Transverse colon (tissue), 3 donors: ENCODE measurements around the gene PDE4D.

ENCODE experiments used
- CTCF ChIP-seq, 5 experiments: fragments of 200-600 bp in 3 of 5; fragments of 450-650 bp in 2 of 5; sonication (generic) in 3 of 5; IDR thresholded peaks; 1 replicate in 2 of 5; 2 replicates in 3 of 5; pipeline ENCODE4 v1.5.1; 2016 to 2017; ENCODE audit warnings: antibody characterized with exemption in 5 of 5, inconsistent platforms in 3 of 5, mild to moderate bottlenecking in 2 of 5, moderate library complexity in 1 of 5
- POLR2A ChIP-seq: fragments of 450-650 bp; IDR thresholded peaks from one replicate; pipeline ENCODE4 v1.6.1; 2016; ENCODE audit warnings: antibody characterized with exemption, mild to moderate bottlenecking, moderate library complexity

DNA sequence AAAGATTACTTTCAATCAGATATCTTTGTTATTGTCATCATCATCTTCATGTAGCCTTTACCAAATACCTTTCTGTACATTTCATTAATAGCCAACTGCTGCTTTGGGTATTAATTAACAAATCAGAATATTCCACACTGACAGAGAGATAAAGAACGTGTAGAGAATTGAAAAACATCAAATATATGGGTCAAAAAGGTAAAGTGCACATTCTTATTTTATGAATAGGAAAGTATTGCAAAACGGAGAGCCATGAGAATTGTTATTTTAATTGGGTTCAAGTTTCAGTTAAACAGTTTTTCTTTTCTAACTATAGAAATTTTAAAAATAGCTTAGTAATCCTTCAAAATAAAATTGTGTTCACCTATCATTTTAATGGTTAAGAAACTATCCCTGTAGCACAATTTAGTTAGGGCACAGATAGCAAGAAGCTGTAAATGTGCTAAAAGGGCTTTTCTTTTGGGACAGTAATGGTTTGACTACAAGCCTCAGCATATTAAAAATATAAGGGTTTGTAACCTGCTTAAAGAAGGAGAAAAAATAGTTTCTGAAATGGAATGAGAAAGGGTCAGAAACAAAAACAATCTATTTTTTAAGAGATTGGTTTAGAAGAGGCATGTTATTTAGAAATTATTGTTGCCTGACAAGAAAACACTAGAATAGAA is 62.9 kb downstream of the PDE4D start:
- no peak for TF ChIP-seq CTCF (IDR thresholded peaks at IDR 0.05)
- TF ChIP-seq POLR2A, result no peak
